GM23248 (cell line): ENCODE measurements around the gene WDR35.

Experiments used
- EZH2 ChIP-seq: fragments of 200-600 bp; sonication (generic); IDR thresholded peaks from 2 replicates; pipeline ENCODE4 v1.6.1; 2018; ENCODE audit warnings: antibody characterized with exemption, mild to moderate bottlenecking; ENCODE audit not compliant: insufficient read depth, poor library complexity, severe bottlenecking
- EZH2phosphoT487 ChIP-seq: fragments of 200-600 bp; sonication (generic); IDR thresholded peaks from 2 replicates; pipeline ENCODE4 v1.6.1; 2018; ENCODE audit warnings: antibody characterized with exemption, moderate library complexity, mild to moderate bottlenecking, low read depth; ENCODE audit not compliant: insufficient read depth

- no peak for TF ChIP-seq EZH2
- TF ChIP-seq EZH2phosphoT487, result no peak
These were observed 125.5 kb downstream of the WDR35 start for GRCh38 chr2:19864381-19864780.
